ENCODE data around the gene CASP8AP2. TPM values are rescaled to one million over a fixed set of nuclear protein-coding genes. Genes with fewer than 3 reads are reported as not detected.
"Not testable (repeated sequence)": the region's sequence is repeated elsewhere in the genome, so short reads cannot be mapped to it uniquely, and the experiment has no call there.

Gene CASP8AP2
- total and polyA plus RNA-seq, 8 donors, result 3.0 to 9.3 (median 5.1) TPM

DNA sequence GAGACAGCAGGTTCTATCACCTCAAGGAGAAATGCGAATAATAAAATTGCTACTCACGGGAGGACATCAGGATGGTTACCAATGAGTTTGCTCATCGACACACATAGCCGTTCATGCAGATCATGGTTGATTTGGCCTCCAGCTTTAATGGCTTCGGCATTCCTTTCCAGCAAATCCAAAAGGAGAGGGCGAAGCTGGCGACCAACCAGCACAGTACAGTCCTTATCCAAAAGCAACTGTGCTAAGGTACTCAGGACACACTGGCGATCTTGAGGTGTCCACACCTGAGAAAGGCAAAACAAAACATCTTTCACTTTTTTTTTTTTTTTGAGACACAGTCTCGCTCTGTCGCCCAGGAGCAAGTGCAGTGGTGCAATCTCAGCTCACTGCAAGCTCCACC is 26.4 kb upstream of the CASP8AP2 start:
- H3K36me3 ChIP-seq, result peaks cover 0 to 7% (median 7%) of the 10 kb centered on the region in 3 donors
- DNase-seq, result no peak
- no peak overlapping the region for H3K27ac ChIP-seq
- no peaks in the 10 kb centered on the region for H3K27me3 ChIP-seq
- H3K9me3 ChIP-seq, result no peaks in the 10 kb centered on the region
- no peak for ATAC-seq
- H3K4me3 ChIP-seq, result no peak overlapping the region
- WGBS, 2 donors, result 91 to 97% methylated on average over 10 of the region's 10 CpGs
- no peak for FAIRE-seq
- intact Hi-C loops (cut with DNase I), result no loop called here
- H3K4me1 ChIP-seq, result no peaks in the 10 kb centered on the region
- TF ChIP-seq, protein P1, sequence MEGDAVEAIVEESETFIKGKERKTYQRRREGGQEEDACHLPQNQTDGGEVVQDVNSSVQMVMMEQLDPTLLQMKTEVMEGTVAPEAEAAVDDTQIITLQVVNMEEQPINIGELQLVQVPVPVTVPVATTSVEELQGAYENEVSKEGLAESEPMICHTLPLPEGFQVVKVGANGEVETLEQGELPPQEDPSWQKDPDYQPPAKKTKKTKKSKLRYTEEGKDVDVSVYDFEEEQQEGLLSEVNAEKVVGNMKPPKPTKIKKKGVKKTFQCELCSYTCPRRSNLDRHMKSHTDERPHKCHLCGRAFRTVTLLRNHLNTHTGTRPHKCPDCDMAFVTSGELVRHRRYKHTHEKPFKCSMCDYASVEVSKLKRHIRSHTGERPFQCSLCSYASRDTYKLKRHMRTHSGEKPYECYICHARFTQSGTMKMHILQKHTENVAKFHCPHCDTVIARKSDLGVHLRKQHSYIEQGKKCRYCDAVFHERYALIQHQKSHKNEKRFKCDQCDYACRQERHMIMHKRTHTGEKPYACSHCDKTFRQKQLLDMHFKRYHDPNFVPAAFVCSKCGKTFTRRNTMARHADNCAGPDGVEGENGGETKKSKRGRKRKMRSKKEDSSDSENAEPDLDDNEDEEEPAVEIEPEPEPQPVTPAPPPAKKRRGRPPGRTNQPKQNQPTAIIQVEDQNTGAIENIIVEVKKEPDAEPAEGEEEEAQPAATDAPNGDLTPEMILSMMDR (IDR thresholded peaks at IDR 0.05), result no peak

DNA sequence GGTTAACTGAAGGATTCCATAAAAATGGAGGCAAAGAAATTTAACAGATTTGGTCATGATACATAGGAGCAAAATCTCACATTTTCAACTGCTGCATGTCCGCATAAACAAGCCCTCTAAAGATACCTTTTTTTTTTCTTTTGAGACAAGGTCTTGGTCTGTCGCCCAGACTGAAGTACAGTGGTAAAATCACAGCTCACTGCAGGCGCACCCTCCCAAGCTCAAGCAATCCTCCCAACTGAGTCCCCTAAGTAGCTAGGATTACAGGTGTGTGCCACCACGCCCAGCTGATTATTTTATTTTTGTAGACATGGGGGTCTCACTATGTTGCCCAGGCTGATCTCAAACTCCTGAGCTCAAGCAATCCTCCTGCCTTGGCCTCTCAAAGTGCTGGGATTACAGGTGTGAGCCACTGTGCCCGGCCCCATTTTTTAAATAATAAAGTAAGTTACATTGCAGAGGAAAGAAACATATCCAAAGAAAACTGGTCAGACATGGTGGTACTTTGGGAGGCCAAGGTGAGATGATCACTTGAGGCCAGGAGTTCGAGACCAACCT is 23.8 kb upstream of the CASP8AP2 start:
- TF ChIP-seq, protein P1 (IDR thresholded peaks at IDR 0.05), result no peak
- FAIRE-seq (no peak), ATAC-seq (no peak), DNase-seq (no peak)
- Histone ChIP-seq H3K27me3 (no peaks in the 10 kb centered on the region), H3K27ac (no peak overlapping the region), H3K9me3 (no peaks in the 10 kb centered on the region), H3K4me3 (no peak overlapping the region), H3K4me1 (no peaks in the 10 kb centered on the region), H3K36me3 (peaks cover 0 to 7% (median 0%) of the 10 kb centered on the region in 3 donors)
- WGBS, 2 donors, result 44 to 68% methylated on average over 6 of the region's 6 CpGs
- intact Hi-C loops (cut with DNase I), result no loop called here

DNA sequence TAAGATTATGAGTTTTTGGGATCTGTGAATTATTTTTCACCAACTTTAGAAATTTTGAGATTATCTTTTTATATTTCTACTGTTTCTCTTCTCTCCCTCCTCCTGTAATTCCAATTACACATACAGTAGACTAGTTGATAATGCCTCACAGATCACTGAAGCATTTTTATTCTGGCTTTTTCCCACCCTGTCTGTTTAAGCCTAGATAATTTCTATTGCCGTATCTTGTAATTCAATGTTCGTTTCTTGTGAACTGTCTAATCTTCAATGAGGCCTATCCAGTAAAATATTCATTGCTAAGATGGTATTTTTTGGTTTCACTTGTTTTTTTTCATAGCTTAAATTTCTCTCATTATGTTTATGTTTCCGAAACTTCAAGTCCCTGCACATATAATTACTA is 22.1 kb upstream of the CASP8AP2 start:
- DNase-seq (no peak), FAIRE-seq (no peak), ATAC-seq (no peak)
- no peaks in the 10 kb centered on the region for H3K27me3 ChIP-seq
- WGBS, 2 donors, result 91 to 92% methylated on average over 3 of the region's 3 CpGs
- intact Hi-C loops (cut with DNase I), result no loop called here
- H3K4me3 ChIP-seq, result no peak overlapping the region
- H3K4me1 ChIP-seq, result no peaks in the 10 kb centered on the region
- peaks cover 0 to 2% (median 0%) of the 10 kb centered on the region in 3 donors for H3K36me3 ChIP-seq
- no peak overlapping the region for H3K27ac ChIP-seq
- TF ChIP-seq, protein P1 (IDR thresholded peaks at IDR 0.05), result no peak
- no peaks in the 10 kb centered on the region for H3K9me3 ChIP-seq

DNA sequence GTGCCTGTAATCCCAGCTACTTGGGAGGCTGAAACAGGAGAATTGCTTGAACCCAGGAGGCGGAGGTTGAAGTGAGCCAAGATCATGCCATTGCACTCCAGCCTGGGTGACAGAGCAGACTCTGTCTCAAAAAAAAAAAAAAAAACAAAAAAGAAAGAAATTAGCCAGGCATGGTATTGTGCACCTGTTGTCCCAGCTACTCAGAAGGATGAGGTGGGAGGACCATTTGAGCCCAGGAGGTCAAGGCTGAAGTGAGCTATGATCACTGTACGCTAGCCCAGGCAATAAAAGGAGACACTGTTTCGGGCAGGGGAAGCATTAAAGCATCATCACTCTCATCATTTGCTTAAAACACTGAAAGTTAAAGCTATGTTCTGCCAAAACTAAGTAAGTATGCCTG is 16.3 kb upstream of the CASP8AP2 start:
- H3K27ac ChIP-seq; H3K9me3 ChIP-seq; H3K4me1 ChIP-seq; DNase-seq; H3K27me3 ChIP-seq; intact Hi-C loops (cut with DNase I); H3K4me3 ChIP-seq; H3K36me3 ChIP-seq; ATAC-seq; FAIRE-seq: not testable (repeated sequence)
- 91 to 93% methylated on average over 3 of the region's 3 CpGs for WGBS, 2 donors

DNA sequence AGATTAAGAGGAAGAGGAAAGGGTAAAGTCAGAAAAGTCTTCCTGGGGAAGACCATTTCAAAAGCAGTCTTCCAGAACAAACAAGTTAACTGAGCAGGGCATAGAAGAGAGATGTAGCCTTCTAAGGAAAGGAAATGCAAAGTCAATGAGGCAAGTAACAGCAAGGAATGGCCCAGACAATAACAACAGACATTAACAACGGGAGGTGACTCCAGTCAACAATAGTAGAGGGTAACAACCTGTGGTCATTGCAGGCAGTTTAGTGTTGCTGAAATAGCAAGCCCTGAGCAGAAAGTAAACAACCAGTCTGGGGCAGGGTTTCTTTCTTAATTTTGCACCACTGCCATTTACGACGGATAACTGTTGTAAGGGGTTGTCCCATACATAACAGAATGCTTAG is 12.2 kb upstream of the CASP8AP2 start:
- Histone ChIP-seq H3K27me3 (no peaks in the 10 kb centered on the region), H3K27ac (no peak overlapping the region), H3K9me3 (no peaks in the 10 kb centered on the region), H3K36me3 (no peaks in the 10 kb centered on the region), H3K4me3 (no peak overlapping the region), H3K4me1 (peaks cover 0 to 4% (median 0%) of the 10 kb centered on the region in 3 donors)
- no peak for DNase-seq
- FAIRE-seq, result no peak
- intact Hi-C loops (cut with DNase I), result no loop called here
- 77 to 80% methylated on average over 3 of the region's 3 CpGs for WGBS, 2 donors
- TF ChIP-seq, protein P1 (IDR thresholded peaks at IDR 0.05), result no peak
- ATAC-seq, result no peak
